ENCODE results near the gene ZNF436.

The ZNF436 gene

DNA sequence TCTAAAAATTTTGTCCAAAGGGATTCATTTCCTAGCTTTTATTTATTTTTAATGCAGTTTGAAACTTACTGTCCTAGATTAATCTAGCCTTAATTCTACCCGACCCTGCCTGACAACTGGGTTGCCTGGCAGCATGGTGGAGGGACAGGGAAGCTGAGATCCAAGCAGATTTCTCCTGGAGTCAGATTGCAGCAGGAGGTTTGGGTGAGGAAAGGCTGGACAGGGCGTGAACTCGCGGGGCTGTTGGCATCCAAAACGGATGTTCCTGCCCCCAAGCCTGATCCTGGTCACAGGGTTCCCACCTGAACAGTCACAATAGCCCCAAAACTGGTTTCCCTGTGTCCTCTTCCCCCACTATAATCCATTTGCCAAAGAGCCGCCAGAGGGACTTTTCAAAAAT lies 31.7 kb upstream of the ZNF436 start:
- Histone ChIP-seq H3K9me3 (ENCODE audit: control insufficient read depth, low read length) (no peaks in the 10 kb centered on the region), H3K27me3 (replicated peaks; ENCODE audit: control insufficient read depth, insufficient read depth, low read length) (no peaks in the 10 kb centered on the region), H3K9ac (ENCODE audit: low read length) (peak overlapping the region; percentile 27), H3K36me3 (ENCODE audit: control insufficient read depth, insufficient read depth, low read length, severe bottlenecking) (peaks cover 5% of the 10 kb centered on the region), H3K4me1 (ENCODE audit: control insufficient read depth, insufficient read depth, low read length) (peaks cover 47% of the 10 kb centered on the region), H3K4me3 (ENCODE audit: low read length) (no peak overlapping the region)
- peak; percentile 2 for DNase-seq (ENCODE audit: low read depth)

DNA sequence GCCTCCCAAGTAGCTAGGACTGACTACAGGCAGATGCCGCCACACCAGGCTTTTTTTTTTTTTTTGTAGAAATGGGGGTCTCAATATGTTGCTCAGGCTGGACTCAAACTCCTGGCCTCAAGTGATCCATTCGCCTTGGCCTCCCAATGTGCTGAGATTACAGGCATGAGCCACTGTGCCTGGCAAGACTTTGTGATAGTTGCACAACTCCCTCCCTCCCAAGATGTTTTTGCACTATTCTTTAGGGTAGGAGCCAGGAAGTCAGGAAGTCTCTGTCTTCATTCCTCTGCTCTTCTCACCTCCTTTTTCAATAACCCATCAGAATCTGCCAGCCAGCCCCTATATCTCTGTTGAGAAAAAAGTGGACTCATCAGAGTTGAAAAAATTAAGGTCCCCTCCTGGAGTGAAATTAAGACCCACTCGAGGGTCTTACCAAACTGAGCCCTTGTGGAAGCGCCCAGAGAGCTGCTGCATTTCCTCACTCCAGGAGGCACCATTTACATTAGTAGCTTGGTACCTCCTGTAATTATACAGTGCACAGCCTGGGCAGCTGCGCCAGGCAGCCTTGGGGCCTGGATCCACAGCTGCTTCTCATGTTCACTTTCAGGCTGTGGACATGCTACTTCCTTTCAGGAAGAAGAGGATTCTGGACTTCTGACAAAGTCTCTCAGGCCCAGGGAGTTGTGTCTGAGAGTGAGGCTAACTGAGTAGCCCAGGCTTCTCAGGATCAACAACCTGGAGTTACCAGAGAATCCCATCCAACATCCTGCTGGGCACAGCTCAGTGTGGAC lies 30.9 kb upstream of the ZNF436 start:
- Histone ChIP-seq H3K36me3 (ENCODE audit: control insufficient read depth, insufficient read depth, low read length, severe bottlenecking) (peaks cover 5% of the 10 kb centered on the region), H3K4me3 (ENCODE audit: low read length) (no peak overlapping the region), H3K9me3 (ENCODE audit: control insufficient read depth, low read length) (no peaks in the 10 kb centered on the region), H3K27me3 (replicated peaks; ENCODE audit: control insufficient read depth, insufficient read depth, low read length) (no peaks in the 10 kb centered on the region), H3K4me1 (ENCODE audit: control insufficient read depth, insufficient read depth, low read length) (peaks cover 55% of the 10 kb centered on the region), H3K9ac (ENCODE audit: low read length) (peak overlapping the region; percentile 27)
- peak; percentile 44 for DNase-seq (ENCODE audit: low read depth)

DNA sequence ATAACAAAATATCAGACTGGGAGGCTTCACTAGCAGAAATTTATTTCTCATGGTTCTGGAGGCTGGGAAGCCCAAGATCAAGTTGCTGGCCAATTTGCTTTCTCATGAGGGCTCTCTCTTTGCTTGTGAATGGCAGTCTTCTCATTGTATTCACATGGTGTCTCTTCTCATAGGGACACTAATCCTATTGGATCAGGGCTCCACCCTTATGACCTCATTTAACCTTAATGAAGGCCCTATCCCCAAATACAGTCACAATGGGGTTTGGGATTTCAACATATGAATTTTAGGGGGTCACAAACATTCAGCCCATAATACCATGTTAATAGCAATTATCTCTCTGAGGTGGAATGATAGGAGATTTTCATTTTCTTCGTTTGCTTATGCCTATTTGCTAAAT lies 29.6 kb upstream of the ZNF436 start:
- Histone ChIP-seq H3K4me3 (ENCODE audit: low read length) (no peak overlapping the region), H3K27me3 (replicated peaks; ENCODE audit: control insufficient read depth, insufficient read depth, low read length) (no peaks in the 10 kb centered on the region), H3K4me1 (ENCODE audit: control insufficient read depth, insufficient read depth, low read length) (peaks cover 57% of the 10 kb centered on the region), H3K36me3 (ENCODE audit: control insufficient read depth, insufficient read depth, low read length, severe bottlenecking) (peaks cover 5% of the 10 kb centered on the region), H3K9ac (ENCODE audit: low read length) (no peak overlapping the region), H3K9me3 (ENCODE audit: control insufficient read depth, low read length) (no peaks in the 10 kb centered on the region)
- DNase-seq (ENCODE audit: low read depth), result no peak

DNA sequence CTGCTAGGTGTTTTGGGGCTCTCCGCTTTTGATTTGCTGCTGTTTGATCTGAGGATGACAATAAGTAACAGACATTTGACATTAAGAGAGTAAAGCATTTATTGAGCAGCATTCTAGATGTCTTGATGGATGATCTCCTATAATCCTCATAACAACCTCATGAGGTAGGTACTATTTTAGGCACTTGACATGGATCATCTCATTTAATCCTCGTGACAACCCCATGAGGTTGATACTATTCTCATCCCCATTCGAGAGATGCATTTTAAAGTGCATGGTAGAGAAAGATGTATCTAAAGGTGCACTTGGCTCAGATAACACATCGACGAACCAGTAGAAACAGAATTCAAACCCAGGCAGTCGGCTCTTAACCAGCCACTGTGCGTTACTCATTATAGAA lies 28.3 kb upstream of the ZNF436 start:
- Histone ChIP-seq H3K4me3 (ENCODE audit: low read length) (no peak overlapping the region), H3K27me3 (replicated peaks; ENCODE audit: control insufficient read depth, insufficient read depth, low read length) (no peaks in the 10 kb centered on the region), H3K9ac (ENCODE audit: low read length) (no peak overlapping the region), H3K36me3 (ENCODE audit: control insufficient read depth, insufficient read depth, low read length, severe bottlenecking) (peaks cover 5% of the 10 kb centered on the region), H3K4me1 (ENCODE audit: control insufficient read depth, insufficient read depth, low read length) (peaks cover 59% of the 10 kb centered on the region), H3K9me3 (ENCODE audit: control insufficient read depth, low read length) (no peaks in the 10 kb centered on the region)
- no peak for DNase-seq (ENCODE audit: low read depth)

DNA sequence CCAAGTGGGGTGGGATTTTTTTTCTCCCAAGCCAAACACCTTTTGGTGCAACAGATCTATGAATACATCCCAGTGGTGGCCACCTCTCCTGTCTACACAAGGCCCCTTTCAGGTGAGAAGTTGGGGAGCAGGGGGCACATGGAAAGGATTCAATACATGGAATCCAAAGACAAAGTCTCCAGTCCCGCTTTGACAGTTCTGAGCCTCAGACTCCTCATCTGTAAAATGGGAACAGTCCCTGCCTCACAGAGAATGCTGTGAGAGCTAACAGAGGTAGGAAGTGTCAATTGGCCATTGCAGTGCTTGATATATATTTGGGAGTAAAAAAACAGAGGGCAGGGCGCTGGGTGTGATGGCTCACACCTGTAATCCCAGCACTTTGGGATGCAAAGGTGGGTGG lies 26.7 kb upstream of the ZNF436 start:
- no peak overlapping the region for H3K9ac ChIP-seq (ENCODE audit: low read length)
- H3K27me3 ChIP-seq (replicated peaks; ENCODE audit: control insufficient read depth, insufficient read depth, low read length), result no peaks in the 10 kb centered on the region
- H3K36me3 ChIP-seq (ENCODE audit: control insufficient read depth, insufficient read depth, low read length, severe bottlenecking), result peaks cover 5% of the 10 kb centered on the region
- no peak overlapping the region for H3K4me3 ChIP-seq (ENCODE audit: low read length)
- no peak for DNase-seq (ENCODE audit: low read depth)
- peaks cover 49% of the 10 kb centered on the region for H3K4me1 ChIP-seq (ENCODE audit: control insufficient read depth, insufficient read depth, low read length)
- H3K9me3 ChIP-seq (ENCODE audit: control insufficient read depth, low read length), result no peaks in the 10 kb centered on the region

DNA sequence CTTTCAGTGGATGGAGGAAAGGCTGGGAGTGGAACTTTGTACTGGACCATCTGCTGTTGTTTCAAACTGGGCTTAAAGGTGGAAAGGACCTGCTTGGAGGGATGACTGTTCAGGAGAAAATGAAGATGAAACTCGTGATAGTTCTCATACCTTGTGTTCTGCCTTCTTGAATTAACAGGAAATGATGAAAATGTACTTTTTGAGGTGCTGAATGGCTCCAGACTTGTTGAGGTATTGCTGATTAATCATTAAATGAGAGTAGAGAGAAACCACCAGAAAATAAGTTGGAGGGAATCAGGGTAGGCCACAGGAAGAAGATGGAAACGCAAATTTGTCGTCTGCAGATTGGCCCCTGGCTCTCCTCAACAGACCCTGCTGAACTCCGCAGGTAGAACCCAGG lies 26.2 kb upstream of the ZNF436 start:
- Histone ChIP-seq H3K4me3 (ENCODE audit: low read length) (no peak overlapping the region), H3K9me3 (ENCODE audit: control insufficient read depth, low read length) (no peaks in the 10 kb centered on the region), H3K4me1 (ENCODE audit: control insufficient read depth, insufficient read depth, low read length) (peaks cover 44% of the 10 kb centered on the region), H3K27me3 (replicated peaks; ENCODE audit: control insufficient read depth, insufficient read depth, low read length) (no peaks in the 10 kb centered on the region), H3K9ac (ENCODE audit: low read length) (peak overlapping the region; percentile 86), H3K36me3 (ENCODE audit: control insufficient read depth, insufficient read depth, low read length, severe bottlenecking) (peaks cover 5% of the 10 kb centered on the region)
- DNase-seq (ENCODE audit: low read depth), result no peak

DNA sequence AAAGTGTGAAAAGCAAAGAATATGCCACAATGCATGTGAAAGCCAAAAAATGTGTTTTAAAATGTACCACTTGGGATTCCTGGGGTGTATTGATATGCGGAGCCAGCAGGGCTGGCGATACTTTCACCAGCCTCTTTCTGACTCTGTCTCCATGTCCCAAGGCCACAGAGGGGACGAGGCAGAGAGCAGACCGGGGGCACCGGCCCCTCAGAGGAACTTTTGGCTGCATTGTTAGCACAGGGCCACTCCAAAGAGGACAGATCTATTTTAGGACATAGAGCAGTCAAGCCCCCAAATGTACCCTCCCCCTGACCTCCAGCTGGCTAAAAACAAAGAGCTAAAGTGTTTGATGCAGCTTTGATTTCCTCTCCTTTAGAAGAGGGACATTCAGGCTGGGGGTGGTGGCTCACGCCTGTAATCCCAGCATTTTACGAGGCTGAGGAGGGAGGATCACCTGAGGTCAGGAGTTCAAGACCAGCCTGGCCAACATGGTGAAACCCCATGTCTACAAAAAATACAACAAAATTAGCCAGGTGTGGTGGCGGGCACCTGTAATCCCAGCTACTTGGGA lies 25.6 kb upstream of the ZNF436 start:
- Histone ChIP-seq H3K9ac (ENCODE audit: low read length) (peak overlapping the region; percentile 86), H3K4me3 (ENCODE audit: low read length) (peak overlapping the region; percentile 38), H3K9me3 (ENCODE audit: control insufficient read depth, low read length) (no peaks in the 10 kb centered on the region), H3K36me3 (ENCODE audit: control insufficient read depth, insufficient read depth, low read length, severe bottlenecking) (peaks cover 5% of the 10 kb centered on the region), H3K27me3 (replicated peaks; ENCODE audit: control insufficient read depth, insufficient read depth, low read length) (no peaks in the 10 kb centered on the region), H3K4me1 (ENCODE audit: control insufficient read depth, insufficient read depth, low read length) (peaks cover 38% of the 10 kb centered on the region)
- no peak for DNase-seq (ENCODE audit: low read depth)

DNA sequence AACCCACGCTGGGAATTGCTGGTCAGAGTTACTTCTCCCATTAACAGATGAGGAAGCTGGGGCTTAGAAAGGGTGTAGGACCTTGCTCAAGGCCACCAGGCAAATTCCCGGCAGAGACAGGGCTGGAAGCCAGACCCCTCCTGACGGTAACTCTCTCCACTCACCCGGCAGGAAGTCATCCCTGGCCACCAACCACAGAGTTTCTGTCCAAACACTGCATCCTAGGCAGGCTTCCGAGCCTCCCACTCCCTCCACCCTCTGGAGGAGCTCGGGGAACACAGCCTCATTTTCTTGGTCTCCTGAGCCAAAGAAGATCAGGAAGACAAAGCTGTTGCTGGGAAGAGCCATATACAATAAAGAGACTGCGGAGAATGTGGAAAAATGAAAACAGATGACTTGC lies 25.0 kb upstream of the ZNF436 start:
- Histone ChIP-seq H3K9me3 (ENCODE audit: control insufficient read depth, low read length) (no peaks in the 10 kb centered on the region), H3K27me3 (replicated peaks; ENCODE audit: control insufficient read depth, insufficient read depth, low read length) (no peaks in the 10 kb centered on the region)
- DNase-seq (ENCODE audit: low read depth), result peak; percentile 58

DNA sequence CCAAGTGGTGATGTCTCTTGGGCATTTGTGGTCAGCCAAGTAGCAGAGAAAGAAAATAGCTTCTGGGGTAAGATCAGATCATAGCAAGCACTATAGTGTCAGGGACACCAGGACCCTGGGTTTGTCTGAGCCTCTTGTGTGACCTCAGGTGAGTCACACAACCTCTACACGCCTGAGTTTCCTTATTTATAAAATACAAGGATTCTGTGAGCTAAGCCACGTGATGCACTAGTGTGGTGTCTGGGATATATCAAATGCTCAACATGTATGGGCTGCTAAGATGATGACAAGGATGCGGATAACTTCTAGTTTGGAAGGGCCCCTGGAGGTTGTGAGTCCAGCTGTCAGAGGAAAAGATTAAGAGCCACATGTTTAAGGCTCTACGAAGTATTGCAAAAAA lies 24.5 kb upstream of the ZNF436 start:
- peak overlapping the region; percentile 86 for H3K9ac ChIP-seq (ENCODE audit: low read length)
- peaks cover 5% of the 10 kb centered on the region for H3K36me3 ChIP-seq (ENCODE audit: control insufficient read depth, insufficient read depth, low read length, severe bottlenecking)
- no peaks in the 10 kb centered on the region for H3K9me3 ChIP-seq (ENCODE audit: control insufficient read depth, low read length)
- H3K4me3 ChIP-seq (ENCODE audit: low read length), result peak overlapping the region; percentile 38
- H3K4me1 ChIP-seq (ENCODE audit: control insufficient read depth, insufficient read depth, low read length), result peaks cover 33% of the 10 kb centered on the region
- DNase-seq (ENCODE audit: low read depth), result peak; percentile 73
- no peaks in the 10 kb centered on the region for H3K27me3 ChIP-seq (replicated peaks; ENCODE audit: control insufficient read depth, insufficient read depth, low read length)

More for the DNA sequence above, 25.0 kb upstream of the ZNF436 start:
- H3K4me1 ChIP-seq (ENCODE audit: control insufficient read depth, insufficient read depth, low read length), result peaks cover 33% of the 10 kb centered on the region
- peaks cover 5% of the 10 kb centered on the region for H3K36me3 ChIP-seq (ENCODE audit: control insufficient read depth, insufficient read depth, low read length, severe bottlenecking)
- H3K9ac ChIP-seq (ENCODE audit: low read length), result peak overlapping the region; percentile 86
- peak overlapping the region; percentile 38 for H3K4me3 ChIP-seq (ENCODE audit: low read length)

DNA sequence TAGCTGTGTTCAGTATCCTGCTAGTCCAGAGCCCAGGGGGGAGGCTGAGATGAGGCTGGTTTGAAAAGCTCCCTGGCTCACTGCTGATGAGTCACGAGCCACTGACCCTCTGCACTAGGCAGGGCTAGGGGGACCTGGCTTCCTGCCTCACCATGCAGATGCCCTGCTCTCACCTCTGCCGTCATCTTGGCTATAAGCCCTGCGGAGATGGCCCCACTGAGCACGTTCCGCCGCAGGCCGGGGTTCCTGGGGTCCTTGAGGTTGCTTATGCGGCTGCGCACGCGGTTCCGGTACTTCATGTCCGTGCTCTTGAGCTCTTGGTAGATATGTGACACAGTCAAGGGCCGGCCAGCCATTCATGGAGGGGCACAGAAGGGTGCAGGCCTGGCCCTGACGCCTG lies 24.1 kb upstream of the ZNF436 start:
- Histone ChIP-seq H3K9ac (ENCODE audit: low read length) (peak overlapping the region; percentile 86), H3K27me3 (replicated peaks; ENCODE audit: control insufficient read depth, insufficient read depth, low read length) (no peaks in the 10 kb centered on the region), H3K4me1 (ENCODE audit: control insufficient read depth, insufficient read depth, low read length) (peaks cover 33% of the 10 kb centered on the region), H3K4me3 (ENCODE audit: low read length) (peak overlapping the region; percentile 38), H3K9me3 (ENCODE audit: control insufficient read depth, low read length) (no peaks in the 10 kb centered on the region), H3K36me3 (ENCODE audit: control insufficient read depth, insufficient read depth, low read length, severe bottlenecking) (peaks cover 5% of the 10 kb centered on the region)
- peak; percentile 10 for DNase-seq (ENCODE audit: low read depth)

DNA sequence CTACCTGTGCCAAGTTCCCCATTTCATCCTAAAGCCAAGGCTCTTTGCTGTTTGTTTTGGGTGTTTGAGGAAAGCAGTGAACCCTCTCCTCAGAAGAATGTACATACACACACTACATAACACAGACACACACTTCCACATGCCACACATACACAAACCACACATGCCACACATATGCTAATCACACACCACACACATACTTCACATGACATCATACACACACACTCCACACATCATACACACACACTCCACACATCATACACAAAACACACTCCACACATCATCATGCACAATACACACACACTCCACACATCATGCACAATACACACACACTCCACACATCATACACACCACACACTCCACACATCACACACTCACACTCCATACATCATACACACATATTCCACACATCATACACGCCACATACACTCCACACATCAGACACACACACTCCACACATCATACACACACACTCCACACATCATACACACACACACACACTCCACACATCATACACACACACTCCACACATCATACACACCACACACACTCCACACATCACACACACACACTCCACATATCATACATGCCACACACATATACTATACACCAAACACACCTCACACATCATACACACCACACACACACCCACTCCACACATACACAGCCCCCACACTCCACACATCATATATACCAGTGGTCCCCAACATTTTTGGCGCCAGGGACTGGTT lies 22.7 kb upstream of the ZNF436 start:
- no peak for DNase-seq (ENCODE audit: low read depth)
- no peaks in the 10 kb centered on the region for H3K9me3 ChIP-seq (ENCODE audit: control insufficient read depth, low read length)
- H3K9ac ChIP-seq (ENCODE audit: low read length), result no peak overlapping the region
- peaks cover under 1% of the 10 kb centered on the region for H3K36me3 ChIP-seq (ENCODE audit: control insufficient read depth, insufficient read depth, low read length, severe bottlenecking)
- no peak overlapping the region for H3K4me3 ChIP-seq (ENCODE audit: low read length)
- peaks cover 33% of the 10 kb centered on the region for H3K4me1 ChIP-seq (ENCODE audit: control insufficient read depth, insufficient read depth, low read length)
- H3K27me3 ChIP-seq (replicated peaks; ENCODE audit: control insufficient read depth, insufficient read depth, low read length), result no peaks in the 10 kb centered on the region

Measured in adipocyte (in vitro differentiated cells).